ENCODE results near the gene PLXNA4. TPM values are rescaled to one million over a fixed set of nuclear protein-coding genes. Genes with fewer than 3 reads are reported as not detected.

Gene PLXNA4
- total and polyA plus RNA-seq, 2 experiments from 2014 or later: 0.32 TPM; not detected in 1

- no peaks in the 10 kb centered on the region for H3K9me3 ChIP-seq (ENCODE audit: low read depth)
- H3K4me2 ChIP-seq (ENCODE audit: unreplicated experiment): no peak overlapping the region
- no peak overlapping the region for H3K9ac ChIP-seq
- H3K79me2 ChIP-seq (ENCODE audit: insufficient read depth): no peaks in the 10 kb centered on the region
- no peaks in the 10 kb centered on the region for H4K20me1 ChIP-seq (ENCODE audit: insufficient read depth)
- 5 to 7% methylated on average over 1 of the region's 1 CpG for WGBS, 2 experiments (ENCODE audit: low coverage in 1 of 2, low lambda C conversion rate in 2 of 2, missing lambda C conversion rate in 2 of 2)
- H3K36me3 ChIP-seq (ENCODE audit: low read depth): no peaks in the 10 kb centered on the region
- peaks cover 7% of the 10 kb centered on the region for H3K27me3 ChIP-seq (replicated peaks; ENCODE audit: insufficient read depth)
- H3F3A ChIP-seq (ENCODE audit: insufficient read depth): no peaks in the 10 kb centered on the region
- no peaks in the 10 kb centered on the region for H3K9me2 ChIP-seq (ENCODE audit: insufficient read depth)
- in situ Hi-C loops (cut with MboI): no loop called here
- no peak for DNase-seq
- no peak overlapping the region for H2AFZ ChIP-seq
- H3K27ac ChIP-seq: no peak overlapping the region
- no peak overlapping the region for H3K4me3 ChIP-seq
- no peaks in the 10 kb centered on the region for H3K4me1 ChIP-seq (ENCODE audit: insufficient read depth)
- TF ChIP-seq EZH2 (IDR thresholded peaks at IDR 0.05; ENCODE audit: insufficient read depth, poor library complexity, severe bottlenecking) (no peak), EZH2phosphoT487 (IDR thresholded peaks at IDR 0.05; ENCODE audit: insufficient read depth, low read depth) (no peak)
Measured at GRCh38 chr7:132091706-132092105, 484.6 kb downstream of the PLXNA4 start.

GRCh38 chr7:132090444-132090843, 485.8 kb downstream of the PLXNA4 start:
- no peak overlapping the region for H2AFZ ChIP-seq
- H3K27me3 ChIP-seq (replicated peaks; ENCODE audit: insufficient read depth): peaks cover 5% of the 10 kb centered on the region
- no peaks in the 10 kb centered on the region for H3K4me1 ChIP-seq (ENCODE audit: insufficient read depth)
- no peaks in the 10 kb centered on the region for H4K20me1 ChIP-seq (ENCODE audit: insufficient read depth)
- in situ Hi-C loops (cut with MboI): no loop called here
- 45 to 46% methylated on average over 4 of the region's 4 CpGs for WGBS, 2 experiments (ENCODE audit: low coverage in 1 of 2, low lambda C conversion rate in 2 of 2, missing lambda C conversion rate in 2 of 2)
- H3K27ac ChIP-seq: no peak overlapping the region
- no peaks in the 10 kb centered on the region for H3K9me2 ChIP-seq (ENCODE audit: insufficient read depth)
- H3K4me2 ChIP-seq (ENCODE audit: unreplicated experiment): no peak overlapping the region
- no peaks in the 10 kb centered on the region for H3F3A ChIP-seq (ENCODE audit: insufficient read depth)
- no peaks in the 10 kb centered on the region for H3K79me2 ChIP-seq (ENCODE audit: insufficient read depth)
- H3K4me3 ChIP-seq: no peak overlapping the region
- TF ChIP-seq EZH2 (IDR thresholded peaks at IDR 0.05; ENCODE audit: insufficient read depth, poor library complexity, severe bottlenecking) (no peak), EZH2phosphoT487 (IDR thresholded peaks at IDR 0.05; ENCODE audit: insufficient read depth, low read depth) (no peak)
- H3K9ac ChIP-seq: no peak overlapping the region
- H3K9me3 ChIP-seq (ENCODE audit: low read depth): no peaks in the 10 kb centered on the region
- no peaks in the 10 kb centered on the region for H3K36me3 ChIP-seq (ENCODE audit: low read depth)
- DNase-seq: no peak

GRCh38 chr7:132089356-132089755, 486.9 kb downstream of the PLXNA4 start:
- 88 to 93% methylated on average over 3 of the region's 3 CpGs for WGBS, 2 experiments (ENCODE audit: low coverage in 1 of 2, low lambda C conversion rate in 2 of 2, missing lambda C conversion rate in 2 of 2)
- TF ChIP-seq EZH2 (IDR thresholded peaks at IDR 0.05; ENCODE audit: insufficient read depth, poor library complexity, severe bottlenecking) (no peak), EZH2phosphoT487 (IDR thresholded peaks at IDR 0.05; ENCODE audit: insufficient read depth, low read depth) (no peak)
- Histone ChIP-seq H3K27me3 (replicated peaks; ENCODE audit: insufficient read depth) (no peaks in the 10 kb centered on the region), H2AFZ (no peak overlapping the region), H3K4me3 (no peak overlapping the region), H3F3A (ENCODE audit: insufficient read depth) (no peaks in the 10 kb centered on the region), H3K4me2 (ENCODE audit: unreplicated experiment) (no peak overlapping the region), H3K4me1 (ENCODE audit: insufficient read depth) (no peaks in the 10 kb centered on the region), H3K36me3 (ENCODE audit: low read depth) (no peaks in the 10 kb centered on the region), H3K9ac (no peak overlapping the region), H4K20me1 (ENCODE audit: insufficient read depth) (no peaks in the 10 kb centered on the region), H3K27ac (no peak overlapping the region), H3K9me3 (ENCODE audit: low read depth) (no peaks in the 10 kb centered on the region), H3K9me2 (ENCODE audit: insufficient read depth) (no peaks in the 10 kb centered on the region), H3K79me2 (ENCODE audit: insufficient read depth) (no peaks in the 10 kb centered on the region)
- in situ Hi-C loops (cut with MboI): no loop called here
- no peak for DNase-seq

- Histone ChIP-seq H3K9me2 (ENCODE audit: insufficient read depth) (no peaks in the 10 kb centered on the region), H3F3A (ENCODE audit: insufficient read depth) (no peaks in the 10 kb centered on the region), H3K27me3 (replicated peaks; ENCODE audit: insufficient read depth) (no peaks in the 10 kb centered on the region), H3K79me2 (ENCODE audit: insufficient read depth) (no peaks in the 10 kb centered on the region), H3K9me3 (ENCODE audit: low read depth) (no peaks in the 10 kb centered on the region), H3K4me3 (no peak overlapping the region), H3K27ac (no peak overlapping the region), H3K4me2 (ENCODE audit: unreplicated experiment) (no peak overlapping the region), H3K4me1 (ENCODE audit: insufficient read depth) (peaks cover 3% of the 10 kb centered on the region; the same call in 1 of the 2 replicates), H3K9ac (no peak overlapping the region), H4K20me1 (ENCODE audit: insufficient read depth) (no peaks in the 10 kb centered on the region), H2AFZ (no peak overlapping the region), H3K36me3 (ENCODE audit: low read depth) (no peaks in the 10 kb centered on the region)
- DNase-seq: no peak
- in situ Hi-C loops (cut with MboI): no loop called here
- 46 to 64% methylated on average over 2 of the region's 2 CpGs for WGBS, 2 experiments (ENCODE audit: low coverage in 1 of 2, low lambda C conversion rate in 2 of 2, missing lambda C conversion rate in 2 of 2)
- no peak for TF ChIP-seq EZH2phosphoT487 (IDR thresholded peaks at IDR 0.05; ENCODE audit: insufficient read depth, low read depth)
- TF ChIP-seq EZH2 (IDR thresholded peaks at IDR 0.05; ENCODE audit: insufficient read depth, poor library complexity, severe bottlenecking): no peak
Measured at GRCh38 chr7:132087421-132087820, 488.8 kb downstream of the PLXNA4 start.

All from GM23248 (cell line).